Mesodermal cell (in vitro differentiated cells): ENCODE measurements around the gene SPOCK1.

Source experiments
- H3K27ac ChIP-seq: 2 replicates; pipeline ENCODE4 v1.7.0; 2013; ENCODE audit warnings: mild to moderate bottlenecking, low read depth, low read length, moderate library complexity; ENCODE audit not compliant: severe bottlenecking
- H3K36me3 ChIP-seq: 2 replicates; pipeline ENCODE4 v1.7.1; 2013; ENCODE audit warnings: mild to moderate bottlenecking, low read length, moderate library complexity; ENCODE audit not compliant: control insufficient read depth, insufficient read depth
- H3K4me1 ChIP-seq: one replicate; pipeline ENCODE4 v1.7.1; 2013; ENCODE audit warnings: mild to moderate bottlenecking, low read length; ENCODE audit not compliant: insufficient read depth, control insufficient read depth, poor library complexity, severe bottlenecking
- H3K4me3 ChIP-seq: 2 replicates; pipeline ENCODE4 v1.7.0; 2013; ENCODE audit warnings: low read length, control low read depth, mild to moderate bottlenecking; ENCODE audit not compliant: insufficient read depth, poor library complexity, severe bottlenecking; ENCODE audit errors: extremely low read depth
- H3K9me3 ChIP-seq: 2 replicates; pipeline ENCODE4 v1.7.1; 2013; ENCODE audit warnings: mild to moderate bottlenecking, low read length, moderate library complexity; ENCODE audit not compliant: control insufficient read depth
- WGBS, 2 experiments: methylation state at CpG; one replicate each; pipeline ENCODE4 v1.1.5; 2013; ENCODE audit warnings: missing lambda C conversion rate in 2 of 2; ENCODE audit not compliant: insufficient coverage in 2 of 2; 5-methylcytosine and 5-hydroxymethylcytosine counted together

The SPOCK1 gene

DNA sequence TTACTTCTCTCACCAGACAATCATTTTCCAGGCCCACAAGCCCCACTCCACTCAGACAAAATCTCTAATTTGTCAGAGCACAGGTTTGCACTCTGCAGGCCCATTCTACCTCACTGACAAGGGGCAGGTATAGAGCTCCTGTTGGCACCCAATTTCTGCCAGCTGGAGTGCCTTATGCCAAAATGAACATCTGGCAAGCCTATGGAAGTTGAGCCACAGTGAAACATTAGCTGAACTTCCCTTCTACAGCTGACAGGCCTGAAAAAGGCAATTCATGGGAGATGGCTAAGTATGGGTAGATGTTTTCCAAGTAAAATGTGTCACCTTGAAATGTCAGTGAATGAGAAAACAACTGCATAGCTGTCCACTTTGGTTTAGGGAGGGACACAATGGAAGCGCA, 87.0 kb downstream of the SPOCK1 start:
- Histone ChIP-seq H3K27ac (no peak overlapping the region), H3K4me3 (no peak overlapping the region), H3K36me3 (no peaks in the 10 kb centered on the region), H3K9me3 (peaks cover 3% of the 10 kb centered on the region), H3K4me1 (peaks cover 5% of the 10 kb centered on the region)
- 88% methylated on average over 1 of the region's 1 CpG for WGBS, 2 experiments

DNA sequence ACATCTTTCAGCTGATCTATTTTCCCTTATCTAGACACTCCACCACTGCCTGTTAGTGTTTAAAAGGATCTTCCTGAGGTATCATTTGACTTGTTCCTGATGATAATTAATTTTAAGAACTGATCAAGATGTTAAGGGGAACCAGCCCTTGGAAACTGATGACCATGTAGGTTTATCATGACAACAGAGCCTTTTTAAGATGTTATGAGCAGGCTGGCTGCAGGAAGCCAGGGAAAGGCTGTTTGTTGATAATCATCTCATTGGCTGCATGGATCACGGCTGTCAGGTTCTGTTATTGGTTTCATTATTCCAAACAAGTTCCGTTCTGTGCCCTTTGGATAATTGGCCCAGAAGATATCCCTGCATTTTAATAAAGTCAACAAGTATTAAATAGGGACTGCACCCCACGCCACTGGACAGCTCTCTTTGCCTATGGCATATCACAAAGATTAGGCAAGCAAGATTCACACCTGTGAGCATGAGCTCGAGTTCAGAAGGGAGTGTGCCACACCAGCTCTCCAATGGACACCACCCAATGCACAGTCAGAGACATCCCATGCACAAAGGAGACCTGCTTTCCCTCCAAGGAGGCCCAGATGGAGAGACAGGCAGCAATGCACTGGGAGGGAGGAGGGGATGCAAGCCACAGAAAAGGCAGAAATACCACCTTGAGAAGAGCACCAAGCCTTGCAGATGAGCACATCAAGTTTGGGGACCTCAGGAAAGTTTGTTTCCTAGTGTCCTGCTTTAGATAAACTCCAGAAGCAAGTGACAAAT, 88.7 kb downstream of the SPOCK1 start:
- Histone ChIP-seq H3K27ac (no peak overlapping the region), H3K4me1 (peaks cover 5% of the 10 kb centered on the region), H3K9me3 (no peaks in the 10 kb centered on the region), H3K36me3 (no peaks in the 10 kb centered on the region), H3K4me3 (no peak overlapping the region)
- WGBS, 2 experiments: 90% methylated on average over 2 of the region's 4 CpGs; no CpG with 5 or more reads in 1 of the 2 experiments

GRCh38 chr5:137409736-137410135, 89.4 kb downstream of the SPOCK1 start:
- no peak overlapping the region for H3K27ac ChIP-seq
- H3K36me3 ChIP-seq: no peaks in the 10 kb centered on the region
- no peak overlapping the region for H3K4me3 ChIP-seq
- peaks cover 5% of the 10 kb centered on the region for H3K4me1 ChIP-seq
- H3K9me3 ChIP-seq: no peaks in the 10 kb centered on the region

GRCh38 chr5:137407090-137407489, 92.0 kb downstream of the SPOCK1 start:
- WGBS, 2 experiments: 83 to 85% methylated on average over 1 to 2 of the region's 2 CpGs
- Histone ChIP-seq H3K36me3 (no peaks in the 10 kb centered on the region), H3K9me3 (no peaks in the 10 kb centered on the region), H3K4me3 (no peak overlapping the region), H3K27ac (no peak overlapping the region), H3K4me1 (no peaks in the 10 kb centered on the region)

- Histone ChIP-seq H3K27ac (no peak overlapping the region), H3K9me3 (no peaks in the 10 kb centered on the region), H3K4me3 (no peak overlapping the region), H3K4me1 (no peaks in the 10 kb centered on the region), H3K36me3 (no peaks in the 10 kb centered on the region)
- 86 to 93% methylated on average over 6 of the region's 10 CpGs for WGBS, 2 experiments
Observed at GRCh38 chr5:137405393-137405792, 93.7 kb downstream of the SPOCK1 start.

DNA sequence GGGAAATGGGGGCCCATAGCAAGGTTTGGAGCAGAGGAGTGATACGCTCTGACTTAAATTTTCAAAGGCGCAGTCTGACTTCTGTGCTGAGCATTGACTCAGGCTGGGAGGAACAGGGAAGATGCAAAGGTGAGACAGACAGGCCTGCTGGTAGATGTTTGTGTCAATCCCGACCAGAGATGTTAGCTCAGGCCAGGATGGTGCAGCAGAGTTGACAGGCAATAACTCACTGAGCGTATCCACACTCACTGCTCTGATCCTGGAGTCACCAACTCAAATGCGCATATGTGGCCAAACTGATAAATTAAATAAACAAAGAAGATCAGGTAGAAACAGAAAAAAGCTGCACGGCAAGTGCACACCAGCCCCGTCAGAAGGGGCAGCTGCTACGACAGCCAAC, 95.3 kb downstream of the SPOCK1 start:
- Histone ChIP-seq H3K9me3 (no peaks in the 10 kb centered on the region), H3K4me1 (no peaks in the 10 kb centered on the region), H3K36me3 (no peaks in the 10 kb centered on the region), H3K4me3 (no peak overlapping the region), H3K27ac (no peak overlapping the region)
- WGBS, 2 experiments: 93% methylated on average over 7 to 8 of the region's 8 CpGs

DNA sequence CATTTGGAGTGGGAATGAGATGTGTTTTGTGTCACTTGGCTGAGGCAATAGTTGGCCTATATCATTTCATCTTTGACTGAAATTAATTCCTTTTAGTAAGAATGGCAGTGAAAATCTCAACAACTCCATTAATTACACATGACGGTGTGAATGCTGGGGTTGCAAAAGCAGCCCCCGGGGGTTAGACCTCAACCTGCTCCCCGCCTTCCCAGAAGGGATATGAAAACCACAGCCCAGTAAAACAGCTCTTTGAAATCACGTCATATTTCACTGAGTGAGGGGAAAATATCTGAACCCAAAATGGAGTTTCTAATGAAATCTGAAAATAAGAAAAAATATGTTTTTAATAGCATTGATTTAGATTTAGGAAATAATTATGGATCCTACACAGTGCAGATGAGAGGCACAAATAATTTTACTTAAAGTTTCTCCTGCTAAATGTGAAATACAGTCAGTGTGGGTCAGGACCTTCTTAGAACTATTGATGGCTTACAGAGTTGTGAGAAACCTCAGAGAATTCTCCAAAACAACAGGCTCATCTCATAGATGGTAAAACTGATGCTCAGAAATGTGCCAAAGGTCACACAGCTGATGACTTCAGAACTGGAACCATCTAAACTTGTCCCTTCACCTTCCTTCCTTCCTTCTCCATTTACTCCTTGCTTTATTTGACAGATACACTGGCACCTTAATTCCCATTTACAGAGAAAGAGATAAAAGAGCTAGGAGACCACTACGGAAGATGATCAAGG, 96.5 kb downstream of the SPOCK1 start:
- H3K36me3 ChIP-seq: no peaks in the 10 kb centered on the region
- H3K9me3 ChIP-seq: no peaks in the 10 kb centered on the region
- H3K27ac ChIP-seq: no peak overlapping the region
- H3K4me3 ChIP-seq: no peak overlapping the region
- no peaks in the 10 kb centered on the region for H3K4me1 ChIP-seq
- WGBS, 2 experiments: 100% methylated on average over 2 of the region's 5 CpGs; no CpG with 5 or more reads in 1 of the 2 experiments

DNA sequence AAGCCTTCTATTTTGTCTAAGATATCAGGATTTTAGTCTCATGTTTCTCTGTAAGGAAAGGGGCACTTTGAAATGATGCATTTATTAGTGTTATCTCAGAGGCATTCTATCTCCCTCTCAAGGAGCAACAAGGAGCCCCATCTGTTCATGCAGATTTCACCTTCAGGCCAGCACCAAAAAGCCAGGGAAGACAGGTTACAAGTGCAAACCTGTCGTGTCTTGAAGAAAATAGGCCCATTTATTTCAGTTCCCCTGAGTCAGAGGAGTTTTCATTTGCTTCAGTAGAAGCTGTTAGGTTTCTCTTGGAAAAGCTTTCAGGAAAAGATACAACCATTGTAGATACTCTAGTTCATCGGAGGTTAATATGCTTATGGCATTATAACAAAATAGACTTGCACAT, 97.2 kb downstream of the SPOCK1 start:
- Histone ChIP-seq H3K4me3 (no peak overlapping the region), H3K36me3 (no peaks in the 10 kb centered on the region), H3K4me1 (no peaks in the 10 kb centered on the region), H3K27ac (no peak overlapping the region), H3K9me3 (no peaks in the 10 kb centered on the region)
- WGBS, 2 experiments: 60% methylated on average over 1 of the region's 2 CpGs; no CpG with 5 or more reads in 1 of the 2 experiments

- no peaks in the 10 kb centered on the region for H3K36me3 ChIP-seq
- no peaks in the 10 kb centered on the region for H3K4me1 ChIP-seq
- WGBS, 2 experiments: 90 to 100% methylated on average over 1 to 3 of the region's 5 CpGs
- H3K4me3 ChIP-seq: no peak overlapping the region
- H3K27ac ChIP-seq: no peak overlapping the region
- H3K9me3 ChIP-seq: no peaks in the 10 kb centered on the region
Observed at GRCh38 chr5:137400571-137400970, 98.6 kb downstream of the SPOCK1 start.

- Histone ChIP-seq H3K4me3 (no peak overlapping the region), H3K9me3 (no peaks in the 10 kb centered on the region), H3K4me1 (no peaks in the 10 kb centered on the region), H3K27ac (no peak overlapping the region), H3K36me3 (no peaks in the 10 kb centered on the region)
- 85 to 90% methylated on average over 2 to 3 of the region's 3 CpGs for WGBS, 2 experiments
Observed at GRCh38 chr5:137399911-137400310, 99.2 kb downstream of the SPOCK1 start.

- Histone ChIP-seq H3K9me3 (no peaks in the 10 kb centered on the region), H3K4me1 (no peaks in the 10 kb centered on the region), H3K27ac (no peak overlapping the region), H3K36me3 (no peaks in the 10 kb centered on the region), H3K4me3 (no peak overlapping the region)
- WGBS, 2 experiments: no CpG with 5 or more reads among the region's 3 CpGs
Observed at GRCh38 chr5:137398751-137399150, 100.4 kb downstream of the SPOCK1 start.
